Measurements from ENCODE around the gene NDOR1.

- TF ChIP-seq CTCF (IDR thresholded peaks at IDR 0.05; ENCODE audit: low read length) (no peak), EZH2 (IDR thresholded peaks at IDR 0.05; ENCODE audit: borderline replicate concordance, low read length) (no peak)
These were observed 42.3 kb downstream of the NDOR1 start for GRCh38 chr9:137247916-137248175.

All from OCI-LY1 (cell line).